Brain microvascular endothelial cell (primary cell): ENCODE results near the gene DNAJB8.

Experiments used
- DNase-seq: peaks from one replicate; pipeline ENCODE4 v3.0.0-alpha.2; 2020
- H3K27ac ChIP-seq: fragments of 250-450 bp; sonication (Bioruptor Pico); 2 replicates; pipeline ENCODE4 v1.5.1; 2020; ENCODE audit warnings: mild to moderate bottlenecking, moderate library complexity
- H3K27me3 ChIP-seq: fragments of 250-450 bp; sonication (Bioruptor Pico); replicated peaks from 2 replicates; pipeline ENCODE4 v1.5.1; 2020; ENCODE audit warnings: mild to moderate bottlenecking
- H3K36me3 ChIP-seq: fragments of 250-450 bp; sonication (Bioruptor Pico); replicated peaks from 2 replicates; pipeline ENCODE4 v1.5.1; 2020; ENCODE audit warnings: mild to moderate bottlenecking
- H3K4me3 ChIP-seq: 2 replicates; pipeline ENCODE4 v1.5.1; 2011; ENCODE audit warnings: low read depth, mild to moderate bottlenecking, control low read depth, low read length, moderate library complexity
- in situ Hi-C: cut with HindIII; loops from 2 replicates; pipeline ENCODE4 v1.10.0; 2017; ENCODE audit warnings: low sequenced_read_pairs, low pct_ligation_motif_present
- TF ChIP-seq, protein P1 (sequence below): IDR thresholded peaks from 2 replicates; pipeline ENCODE4 v1.5.1; 2011; ENCODE audit warnings: low read depth, mild to moderate bottlenecking, moderate library complexity, low read length, control low read depth, inconsistent platforms; ENCODE audit errors: missing control alignments

DNAJB8 gene

DNA sequence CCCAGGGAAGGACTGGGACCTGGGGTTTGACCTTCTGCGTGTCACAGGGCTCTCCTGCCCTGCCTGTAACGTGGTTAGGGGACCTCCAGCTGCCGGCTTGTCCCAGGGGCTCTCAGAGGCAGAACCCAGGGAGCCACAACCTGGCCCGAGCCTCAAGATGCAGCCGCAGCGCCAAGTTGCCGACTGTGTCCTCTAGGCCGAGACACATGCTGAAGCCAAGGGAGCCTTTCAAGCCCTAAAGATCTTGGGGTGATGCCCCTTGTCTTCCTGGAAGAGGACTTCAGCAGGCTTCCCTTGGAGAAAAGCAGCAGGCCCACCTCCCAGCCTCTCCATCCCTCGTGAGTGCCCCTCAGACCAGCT is 7.2 kb downstream of the DNAJB8 start:
- Histone ChIP-seq H3K4me3 (no peak overlapping the region), H3K27ac (no peak overlapping the region), H3K27me3 (peaks cover 28% of the 10 kb centered on the region), H3K36me3 (no peaks in the 10 kb centered on the region)
- TF ChIP-seq, protein P1, sequence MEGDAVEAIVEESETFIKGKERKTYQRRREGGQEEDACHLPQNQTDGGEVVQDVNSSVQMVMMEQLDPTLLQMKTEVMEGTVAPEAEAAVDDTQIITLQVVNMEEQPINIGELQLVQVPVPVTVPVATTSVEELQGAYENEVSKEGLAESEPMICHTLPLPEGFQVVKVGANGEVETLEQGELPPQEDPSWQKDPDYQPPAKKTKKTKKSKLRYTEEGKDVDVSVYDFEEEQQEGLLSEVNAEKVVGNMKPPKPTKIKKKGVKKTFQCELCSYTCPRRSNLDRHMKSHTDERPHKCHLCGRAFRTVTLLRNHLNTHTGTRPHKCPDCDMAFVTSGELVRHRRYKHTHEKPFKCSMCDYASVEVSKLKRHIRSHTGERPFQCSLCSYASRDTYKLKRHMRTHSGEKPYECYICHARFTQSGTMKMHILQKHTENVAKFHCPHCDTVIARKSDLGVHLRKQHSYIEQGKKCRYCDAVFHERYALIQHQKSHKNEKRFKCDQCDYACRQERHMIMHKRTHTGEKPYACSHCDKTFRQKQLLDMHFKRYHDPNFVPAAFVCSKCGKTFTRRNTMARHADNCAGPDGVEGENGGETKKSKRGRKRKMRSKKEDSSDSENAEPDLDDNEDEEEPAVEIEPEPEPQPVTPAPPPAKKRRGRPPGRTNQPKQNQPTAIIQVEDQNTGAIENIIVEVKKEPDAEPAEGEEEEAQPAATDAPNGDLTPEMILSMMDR: no peak
- in situ Hi-C loops: no loop called here
- DNase-seq: no peak

DNA sequence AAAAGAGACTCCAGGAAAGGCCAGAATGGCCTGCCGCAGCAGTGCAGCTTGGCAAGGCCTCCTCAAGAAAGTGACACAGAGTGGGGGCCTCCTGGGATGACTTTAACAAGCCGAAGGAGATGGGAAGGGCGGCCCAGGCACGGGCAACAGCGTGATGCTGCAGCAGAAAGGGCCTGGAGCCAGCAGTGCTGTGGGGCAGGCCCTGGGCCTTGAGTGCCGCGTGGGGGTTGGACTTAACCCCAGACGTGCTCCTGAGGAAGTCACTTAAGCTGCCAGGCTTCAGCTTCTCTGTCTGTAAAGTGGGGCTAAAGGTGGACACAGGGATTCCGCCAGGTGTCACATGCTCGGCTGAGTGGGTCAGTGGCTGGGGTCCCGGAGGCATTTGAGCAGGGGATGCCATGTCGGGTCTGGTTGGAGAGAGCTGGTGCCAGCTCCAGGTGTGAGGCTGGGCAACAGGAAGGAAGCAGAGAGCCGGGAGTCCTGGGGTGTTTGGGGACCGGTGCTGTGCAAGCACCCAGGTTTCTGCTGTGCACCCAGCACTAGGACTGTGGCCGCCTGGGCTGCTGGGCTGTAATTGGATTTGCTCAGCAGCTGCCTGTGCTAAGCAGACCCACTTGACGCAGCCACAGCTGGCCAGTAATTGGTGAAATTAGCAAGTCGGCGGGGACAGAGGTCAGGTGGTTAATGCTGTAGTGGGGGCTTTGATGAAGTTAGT is 7.8 kb downstream of the DNAJB8 start:
- in situ Hi-C loops: no loop called here

DNA sequence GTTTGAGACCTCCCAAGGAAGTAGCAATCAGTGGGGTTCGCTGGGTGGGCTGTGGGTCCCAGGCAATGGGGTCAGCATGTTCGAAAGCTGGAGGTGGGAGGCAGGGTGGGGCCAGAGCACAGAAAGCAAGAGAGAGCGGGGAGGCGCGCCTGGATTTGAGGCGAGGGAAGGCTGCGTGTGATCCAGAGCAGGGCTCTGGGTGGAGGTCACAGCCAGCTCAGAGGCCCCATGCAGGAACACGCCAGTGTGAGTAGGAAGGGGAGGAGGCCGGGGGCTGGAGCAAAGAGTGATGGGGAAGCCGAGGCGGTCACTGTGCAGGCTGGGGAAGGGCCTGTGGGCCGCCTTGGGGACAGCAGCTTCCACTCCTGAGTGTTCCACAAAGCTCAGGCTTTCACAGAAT is 8.8 kb downstream of the DNAJB8 start:
- H3K27me3 ChIP-seq: peaks cover 31% of the 10 kb centered on the region
- no peak for DNase-seq
- H3K36me3 ChIP-seq: no peaks in the 10 kb centered on the region
- TF ChIP-seq, protein P1: no peak
- no peak overlapping the region for H3K4me3 ChIP-seq
- H3K27ac ChIP-seq: no peak overlapping the region
- in situ Hi-C loops: no loop called here

More for the DNA sequence above, 7.8 kb downstream of the DNAJB8 start:
- TF ChIP-seq, protein P1: no peak
- no peak overlapping the region for H3K4me3 ChIP-seq
- H3K36me3 ChIP-seq: no peaks in the 10 kb centered on the region
- H3K27ac ChIP-seq: no peak overlapping the region
- DNase-seq: no peak
- H3K27me3 ChIP-seq: peaks cover 31% of the 10 kb centered on the region

DNA sequence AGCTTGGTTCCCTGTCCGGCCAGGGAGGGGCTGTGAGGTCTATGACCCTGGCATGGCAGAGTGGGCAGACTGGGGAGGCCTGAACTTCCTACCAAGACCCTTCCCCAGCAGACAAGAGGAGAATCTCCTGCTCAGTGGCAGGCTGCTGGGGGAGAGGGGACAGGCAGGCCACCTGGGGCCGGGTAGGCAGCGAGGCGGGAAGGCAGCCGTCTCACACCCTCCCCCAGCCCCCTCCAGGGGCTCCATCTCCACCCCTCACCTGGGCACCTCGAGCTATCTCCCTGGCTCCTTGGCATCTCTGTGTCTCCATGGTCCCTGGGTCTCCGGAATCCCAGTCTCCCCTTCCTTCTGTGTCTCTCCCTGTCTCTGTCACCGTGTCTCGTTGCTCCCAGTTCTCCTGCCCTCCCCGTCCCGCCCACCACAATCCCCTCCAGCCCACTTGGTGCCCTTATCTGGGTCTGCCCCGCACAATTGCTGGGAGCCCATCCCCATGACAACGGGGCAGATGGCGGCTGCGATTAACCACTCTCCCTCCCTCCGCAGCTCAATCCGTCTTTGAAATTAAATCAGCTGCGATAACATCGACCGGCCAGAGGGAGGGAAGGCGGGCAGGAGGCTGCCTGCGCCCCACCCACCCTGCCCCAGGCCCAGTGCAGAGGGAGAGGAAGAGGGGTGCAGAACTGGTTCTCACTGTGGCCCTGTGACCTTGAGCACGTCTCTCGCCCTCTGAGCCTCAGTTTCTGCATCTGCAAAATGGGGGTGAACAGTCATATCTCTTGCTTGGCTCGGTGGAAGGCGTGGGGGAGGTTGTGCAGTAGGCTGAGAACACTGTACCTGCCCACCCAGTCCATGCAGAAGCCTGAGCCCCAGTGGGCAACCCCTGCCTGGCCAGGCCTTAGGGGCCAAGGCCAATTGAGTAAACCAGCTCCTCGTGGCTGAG is 9.6 kb downstream of the DNAJB8 start:
- Histone ChIP-seq H3K27me3 (peaks cover 31% of the 10 kb centered on the region), H3K36me3 (no peaks in the 10 kb centered on the region), H3K4me3 (no peak overlapping the region), H3K27ac (no peak overlapping the region)
- TF ChIP-seq, protein P1: no peak
- in situ Hi-C loops: no loop called here
- DNase-seq: no peak

DNA sequence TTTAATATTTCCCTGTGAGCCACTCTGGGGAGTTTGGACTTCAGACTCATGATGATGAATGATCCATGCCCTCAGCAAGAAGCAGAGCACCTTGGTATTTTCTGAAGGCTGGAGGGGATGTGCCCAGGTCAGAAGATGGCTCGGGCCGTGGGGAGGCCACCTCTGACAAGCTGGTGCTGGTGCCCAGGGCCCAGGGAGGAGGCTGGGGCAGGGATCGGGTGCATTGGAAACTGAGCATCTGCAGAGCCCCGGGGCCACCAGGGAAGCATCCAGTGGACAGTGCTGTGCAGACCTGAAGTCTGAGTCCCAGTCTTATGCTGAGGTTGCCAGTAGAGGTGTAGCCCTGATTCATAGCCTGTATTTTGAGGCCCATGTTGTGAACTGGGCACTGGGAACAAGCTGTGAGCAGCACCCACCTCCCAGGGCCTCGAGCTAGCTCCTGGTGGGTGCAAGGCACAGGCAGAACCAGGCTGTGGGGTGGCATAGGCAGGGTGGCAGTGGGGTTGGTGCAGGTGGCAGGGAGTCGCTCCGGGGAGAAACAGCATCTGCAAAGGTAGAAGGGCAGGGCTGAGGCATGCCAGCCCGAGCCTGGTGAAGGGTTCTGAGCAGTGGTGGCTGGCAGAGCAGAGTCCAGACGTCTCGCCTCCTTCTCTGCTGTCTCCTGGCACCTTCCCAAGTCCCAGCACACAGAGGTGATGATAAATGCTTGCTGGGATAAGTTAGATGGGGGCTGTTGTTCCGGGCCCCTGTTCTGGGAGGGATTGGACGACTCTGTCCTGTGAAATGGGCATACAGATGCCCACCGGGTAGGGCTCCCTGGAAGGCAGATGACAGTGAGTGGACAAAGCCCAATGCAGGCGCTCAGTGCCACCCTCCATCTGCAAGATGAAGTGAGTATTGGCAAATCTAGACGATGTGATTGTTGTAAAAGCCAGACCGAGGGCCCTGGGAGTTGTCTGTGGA is 10.6 kb downstream of the DNAJB8 start:
- H3K27me3 ChIP-seq: peaks cover 31% of the 10 kb centered on the region
- no peak overlapping the region for H3K4me3 ChIP-seq
- no peaks in the 10 kb centered on the region for H3K36me3 ChIP-seq
- in situ Hi-C loops: no loop called here
- TF ChIP-seq, protein P1: no peak
- no peak for DNase-seq
- H3K27ac ChIP-seq: no peak overlapping the region
